Measurements from ENCODE around the gene TMEM236.
"Not testable (repeated sequence)": the region's sequence is repeated elsewhere in the genome, so short reads cannot be mapped to it uniquely, and the experiment has no call there.

DNA sequence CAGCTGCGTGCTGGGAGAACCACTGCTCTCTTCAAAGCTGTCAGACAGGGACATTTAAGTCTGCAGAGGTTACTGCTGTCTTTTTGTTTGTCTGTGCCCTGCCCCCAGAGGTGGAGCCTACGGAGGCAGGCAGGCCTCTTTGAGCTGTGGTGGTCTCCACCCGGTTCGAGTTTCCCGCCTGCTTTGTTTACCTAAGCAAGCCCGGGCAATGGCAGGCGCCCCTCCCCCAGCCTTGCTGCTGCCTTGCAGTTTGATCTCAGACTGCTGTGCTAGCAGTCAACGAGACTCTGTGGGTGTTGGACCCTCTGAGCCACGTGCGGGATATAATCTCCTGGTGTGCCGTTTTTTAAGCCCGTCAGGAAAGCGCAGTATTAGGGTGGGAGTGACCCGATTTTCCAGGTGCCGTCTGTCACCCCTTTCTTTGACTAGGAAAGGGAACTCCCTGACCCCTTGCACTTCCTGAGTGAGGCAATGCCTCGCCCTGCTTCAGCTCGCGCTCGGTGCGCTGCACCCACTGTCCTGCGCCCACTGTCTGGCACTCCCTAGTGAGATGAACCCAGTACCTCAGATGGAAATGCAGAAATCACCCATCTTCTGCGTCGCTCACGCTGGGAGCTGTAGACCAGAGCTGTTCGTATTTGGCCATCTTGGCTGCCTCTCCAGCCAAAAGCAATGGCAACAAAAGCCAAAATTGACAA lies 29.5 kb upstream of the TMEM236 start:
- TF ChIP-seq, protein P1, sequence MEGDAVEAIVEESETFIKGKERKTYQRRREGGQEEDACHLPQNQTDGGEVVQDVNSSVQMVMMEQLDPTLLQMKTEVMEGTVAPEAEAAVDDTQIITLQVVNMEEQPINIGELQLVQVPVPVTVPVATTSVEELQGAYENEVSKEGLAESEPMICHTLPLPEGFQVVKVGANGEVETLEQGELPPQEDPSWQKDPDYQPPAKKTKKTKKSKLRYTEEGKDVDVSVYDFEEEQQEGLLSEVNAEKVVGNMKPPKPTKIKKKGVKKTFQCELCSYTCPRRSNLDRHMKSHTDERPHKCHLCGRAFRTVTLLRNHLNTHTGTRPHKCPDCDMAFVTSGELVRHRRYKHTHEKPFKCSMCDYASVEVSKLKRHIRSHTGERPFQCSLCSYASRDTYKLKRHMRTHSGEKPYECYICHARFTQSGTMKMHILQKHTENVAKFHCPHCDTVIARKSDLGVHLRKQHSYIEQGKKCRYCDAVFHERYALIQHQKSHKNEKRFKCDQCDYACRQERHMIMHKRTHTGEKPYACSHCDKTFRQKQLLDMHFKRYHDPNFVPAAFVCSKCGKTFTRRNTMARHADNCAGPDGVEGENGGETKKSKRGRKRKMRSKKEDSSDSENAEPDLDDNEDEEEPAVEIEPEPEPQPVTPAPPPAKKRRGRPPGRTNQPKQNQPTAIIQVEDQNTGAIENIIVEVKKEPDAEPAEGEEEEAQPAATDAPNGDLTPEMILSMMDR (IDR thresholded peaks at IDR 0.05), result not testable (repeated sequence)
- not testable (repeated sequence) for TF ChIP-seq POLR2A, POLR2AphosphoS5 (IDR thresholded peaks at IDR 0.05)
